ENCODE measurements around the gene AZIN2.

DNA sequence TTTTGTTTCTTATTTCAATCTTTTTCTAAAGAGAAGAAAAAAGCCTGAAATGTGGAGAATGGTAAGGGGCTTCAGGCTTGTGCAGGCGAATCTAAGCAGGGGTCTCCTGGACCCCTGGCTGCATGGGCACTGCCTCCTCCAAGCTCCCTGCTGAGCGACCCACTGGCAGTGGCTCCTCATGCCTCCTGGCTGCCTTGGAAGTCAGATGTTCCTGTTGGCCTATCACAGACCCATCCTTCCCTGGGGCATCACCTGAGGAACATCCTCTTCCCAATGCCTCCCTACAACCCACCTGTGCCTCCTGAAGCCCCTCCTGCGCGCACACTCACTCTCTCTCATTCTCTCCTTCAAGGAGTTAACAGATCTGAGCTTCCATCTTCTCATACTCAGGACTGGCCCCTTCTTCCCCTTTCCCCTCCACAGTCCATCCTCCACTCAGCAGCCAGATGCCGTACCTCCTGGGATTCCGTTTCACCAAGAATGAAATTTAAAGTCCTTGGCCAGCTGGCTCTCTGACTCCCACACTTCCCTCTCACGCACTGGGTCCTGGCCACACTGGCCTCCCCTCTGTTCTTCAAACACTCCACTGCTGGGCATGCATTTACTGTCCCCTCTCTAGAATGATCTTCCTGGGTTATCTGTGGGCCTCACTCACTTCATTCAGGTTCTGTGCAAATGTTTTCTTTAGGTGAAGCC is 41.7 kb downstream of the AZIN2 start:
- TF ChIP-seq CTCF (IDR thresholded peaks at IDR 0.05) (no peak), EP300 (IDR thresholded peaks at IDR 0.05; ENCODE audit: low read depth) (no peak)
